Liver (tissue), 9 donors: ENCODE results near the gene CNOT11. TPM values are rescaled to one million over a fixed set of nuclear protein-coding genes. Genes with fewer than 3 reads are reported as not detected.

ENCODE experiments used
- DNase-seq: peaks from one replicate; pipeline ENCODE4 v3.0.0-alpha.2; 2017; ENCODE audit warnings: low spot score
- H3K27ac ChIP-seq, 2 donors: one replicate each; pipeline ENCODE4 v1.7.0; 2013; ENCODE audit warnings: inconsistent platforms in 2 of 2, low read length in 2 of 2, control low read depth in 1 of 2, low read depth in 1 of 2, mild to moderate bottlenecking in 1 of 2
- H3K27me3 ChIP-seq, 4 donors: one replicate each; pipeline versions ENCODE4 v1.6.1 to v1.7.0; 2013; ENCODE audit warnings: low read length in 3 of 4, inconsistent platforms in 1 of 4, mild to moderate bottlenecking in 1 of 4, moderate library complexity in 1 of 4; ENCODE audit not compliant: control insufficient read depth in 4 of 4, insufficient read depth in 4 of 4
- H3K36me3 ChIP-seq, 4 donors: one replicate each; pipeline versions ENCODE4 v1.6.1 to v1.7.0; 2013; ENCODE audit warnings: low read length in 3 of 4, mild to moderate bottlenecking in 3 of 4, low read depth in 1 of 4, moderate library complexity in 1 of 4; ENCODE audit not compliant: control insufficient read depth in 4 of 4, insufficient read depth in 3 of 4
- H3K4me1 ChIP-seq, 4 donors: one replicate each; pipeline versions ENCODE4 v1.6.1 to v1.7.0; 2013; ENCODE audit warnings: low read length in 3 of 4, mild to moderate bottlenecking in 3 of 4, moderate library complexity in 1 of 4; ENCODE audit not compliant: control insufficient read depth in 4 of 4, insufficient read depth in 4 of 4
- H3K4me3 ChIP-seq, 3 donors: one replicate each; pipeline versions ENCODE4 v1.6.1 to v1.7.0; 2013; ENCODE audit warnings: low read length in 3 of 3, control low read depth in 1 of 3, low read depth in 1 of 3, mild to moderate bottlenecking in 1 of 3
- H3K9ac ChIP-seq, 2 donors: one replicate each; pipeline ENCODE4 v1.7.0; 2013; ENCODE audit warnings: low read length in 2 of 2, mild to moderate bottlenecking in 2 of 2, moderate library complexity in 2 of 2, control low read depth in 1 of 2, low read depth in 1 of 2
- H3K9me3 ChIP-seq, 4 donors: one replicate each; pipeline versions ENCODE4 v1.6.1 to v1.7.0; 2013; ENCODE audit warnings: low read length in 3 of 4; ENCODE audit not compliant: control insufficient read depth in 4 of 4
- CTCF ChIP-seq: fragments of 150-350 bp; IDR thresholded peaks from 2 replicates; pipeline ENCODE4 v1.5.1; 2017; ENCODE audit warnings: improper control_type of control experiment, low read depth, low read length; ENCODE audit not compliant: missing input control
- EGR1 ChIP-seq, 2 donors: IDR thresholded peaks; 2 replicates each; pipeline ENCODE4 v1.6.1; 2016 to 2018; ENCODE audit warnings: antibody characterized with exemption in 2 of 2, low read depth in 2 of 2
- FOXA1 ChIP-seq: IDR thresholded peaks from 2 replicates; pipeline ENCODE4 v1.6.1; 2016; ENCODE audit warnings: antibody characterized with exemption
- FOXA2 ChIP-seq: IDR thresholded peaks from 2 replicates; pipeline ENCODE4 v1.6.1; 2016; ENCODE audit warnings: antibody characterized with exemption
- GABPA ChIP-seq, 2 donors: IDR thresholded peaks in 1 of 2; conservative IDR thresholded peaks in 1 of 2; 2 replicates each; pipeline ENCODE4 v1.6.1; 2016; ENCODE audit warnings: antibody characterized with exemption in 2 of 2, mild to moderate bottlenecking in 1 of 2, moderate library complexity in 1 of 2
- HNF4G ChIP-seq: IDR thresholded peaks from 2 replicates; pipeline ENCODE4 v1.6.1; 2016; ENCODE audit warnings: antibody characterized with exemption
- MAX ChIP-seq: IDR thresholded peaks from 2 replicates; pipeline ENCODE4 v1.6.1; 2016; ENCODE audit warnings: antibody characterized with exemption
- NR2F2 ChIP-seq: IDR thresholded peaks from 2 replicates; pipeline ENCODE4 v1.6.1; 2016; ENCODE audit warnings: antibody characterized with exemption
- RAD21 ChIP-seq, 2 donors: IDR thresholded peaks; 2 replicates each; pipeline ENCODE4 v1.6.1; 2016; ENCODE audit warnings: antibody characterized with exemption in 2 of 2, mild to moderate bottlenecking in 2 of 2
- REST ChIP-seq: IDR thresholded peaks from 2 replicates; pipeline ENCODE4 v1.6.1; 2016; ENCODE audit warnings: antibody characterized with exemption, mild to moderate bottlenecking
- RXRA ChIP-seq, 2 donors: IDR thresholded peaks; 2 replicates each; pipeline ENCODE4 v1.6.1; 2017 to 2018; ENCODE audit warnings: antibody characterized with exemption in 2 of 2, mild to moderate bottlenecking in 1 of 2
- SP1 ChIP-seq: IDR thresholded peaks from 2 replicates; pipeline ENCODE4 v1.6.1; 2018; ENCODE audit warnings: antibody characterized with exemption, mild to moderate bottlenecking
- TAF1 ChIP-seq: conservative IDR thresholded peaks from 2 replicates; pipeline ENCODE4 v1.6.1; 2016; ENCODE audit warnings: antibody characterized with exemption, mild to moderate bottlenecking
- YY1 ChIP-seq: IDR thresholded peaks from 2 replicates; pipeline ENCODE4 v1.6.1; 2016; ENCODE audit warnings: antibody characterized with exemption, mild to moderate bottlenecking
- WGBS: extraction: QIAGEN DNeasy Blood & Tissue Kit; methylation state at CpG from one replicate; pipeline ENCODE4 v1.1.7; 2013; 5-methylcytosine and 5-hydroxymethylcytosine counted together
- polyA plus RNA-seq, 2 donors: library from polyadenylated mRNA; stranded (reverse) in 1 of 2; unstranded in 1 of 2; fragments of 200-250 nt in 1 of 2; fragments of >200 nt in 1 of 2; fragmentation: Nextera tagmentation in 1 of 2; extraction: Ambion mirVana in 1 of 2; gene quantifications; one replicate each; pipeline versions ENCODE4 v1.2.1 to v1.2.3, GENCODE V29; 2013 to 2015
- total RNA-seq, 2 donors: library from RNA; depleted of rRNA; stranded (reverse); fragments of >200 nt; gene quantifications; one replicate each; pipeline ENCODE4 v1.2.3, GENCODE V29; 2014
- TF ChIP-seq, protein P1 (sequence below): IDR thresholded peaks from 2 replicates; pipeline ENCODE4 v1.6.1; 2016; ENCODE audit warnings: antibody characterized with exemption
- donor health status: healthy.
- donor health status: healthy.
- donor health status: healthy.
- donor health status: healthy.
- donor health status: healthy.

CNOT11 gene
- total and polyA plus RNA-seq, 4 donors, result 9.8 to 14.3 (median 13.5) TPM

GRCh38 chr2:101278925-101279324, 26.2 kb downstream of the CNOT11 start:
- WGBS, result 33% methylated on average over 3 of the region's 3 CpGs
- Histone ChIP-seq H3K27ac (peak overlapping the region in 1 of 2 donors; percentile 14), H3K27me3 (no peaks in the 10 kb centered on the region), H3K9ac (no peak overlapping the region), H3K9me3 (no peaks in the 10 kb centered on the region), H3K36me3 (peaks cover 5 to 45% (median 40%) of the 10 kb centered on the region in 4 donors), H3K4me1 (peaks cover 2 to 11% (median 6%) of the 10 kb centered on the region in 4 donors), H3K4me3 (no peak overlapping the region)
- no peak for DNase-seq
- TF ChIP-seq NR2F2, result no peak
- TF ChIP-seq GABPA (IDR thresholded peaks at IDR 0.05 in 1 of 2, conservative IDR thresholded peaks at IDR 0.05 in 1 of 2), result no peak
- TF ChIP-seq EGR1 (IDR thresholded peaks at IDR 0.05; ENCODE audit: low read depth in 2 of 2), result no peak
- TF ChIP-seq FOXA2, result no peak
- no peak for TF ChIP-seq FOXA1
- no peak for TF ChIP-seq MAX
- TF ChIP-seq, protein P1, sequence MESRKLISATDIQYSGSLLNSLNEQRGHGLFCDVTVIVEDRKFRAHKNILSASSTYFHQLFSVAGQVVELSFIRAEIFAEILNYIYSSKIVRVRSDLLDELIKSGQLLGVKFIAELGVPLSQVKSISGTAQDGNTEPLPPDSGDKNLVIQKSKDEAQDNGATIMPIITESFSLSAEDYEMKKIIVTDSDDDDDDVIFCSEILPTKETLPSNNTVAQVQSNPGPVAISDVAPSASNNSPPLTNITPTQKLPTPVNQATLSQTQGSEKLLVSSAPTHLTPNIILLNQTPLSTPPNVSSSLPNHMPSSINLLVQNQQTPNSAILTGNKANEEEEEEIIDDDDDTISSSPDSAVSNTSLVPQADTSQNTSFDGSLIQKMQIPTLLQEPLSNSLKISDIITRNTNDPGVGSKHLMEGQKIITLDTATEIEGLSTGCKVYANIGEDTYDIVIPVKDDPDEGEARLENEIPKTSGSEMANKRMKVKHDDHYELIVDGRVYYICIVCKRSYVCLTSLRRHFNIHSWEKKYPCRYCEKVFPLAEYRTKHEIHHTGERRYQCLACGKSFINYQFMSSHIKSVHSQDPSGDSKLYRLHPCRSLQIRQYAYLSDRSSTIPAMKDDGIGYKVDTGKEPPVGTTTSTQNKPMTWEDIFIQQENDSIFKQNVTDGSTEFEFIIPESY, result no peak
- TF ChIP-seq YY1, result no peak
- no peak for TF ChIP-seq RXRA (IDR thresholded peaks at IDR 0.05)
- TF ChIP-seq HNF4G, result no peak

DNA sequence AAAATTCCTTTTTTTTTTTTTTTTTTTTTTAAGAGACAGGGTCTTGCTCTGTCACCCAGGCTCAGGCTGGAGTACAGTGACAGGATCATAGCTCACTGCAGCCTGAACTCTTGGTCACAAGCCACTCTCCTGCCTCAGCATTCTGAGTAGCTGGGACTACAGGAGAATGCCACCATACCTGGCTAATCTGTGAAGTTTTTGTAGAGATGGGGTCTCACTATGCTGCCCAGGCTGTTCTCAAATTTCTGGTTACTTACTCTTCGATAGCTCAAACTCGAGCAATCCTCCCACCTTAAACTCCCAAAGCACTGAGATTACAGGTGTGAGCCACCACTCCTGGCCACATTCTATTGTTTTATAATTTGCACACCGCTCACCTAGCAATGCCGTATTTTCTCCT, 28.8 kb downstream of the CNOT11 start:
- no peak for DNase-seq
- TF ChIP-seq MAX (no peak), RXRA (IDR thresholded peaks at IDR 0.05) (no peak), GABPA (IDR thresholded peaks at IDR 0.05 in 1 of 2, conservative IDR thresholded peaks at IDR 0.05 in 1 of 2) (no peak), RAD21 (IDR thresholded peaks at IDR 0.05) (no peak), TAF1 (no peak), REST (no peak), NR2F2 (no peak), EGR1 (IDR thresholded peaks at IDR 0.05; ENCODE audit: low read depth in 2 of 2) (no peak), CTCF (no peak), FOXA1 (no peak), FOXA2 (no peak), SP1 (no peak), HNF4G (no peak)
- TF ChIP-seq, protein P1, result no peak
- Histone ChIP-seq H3K4me1 (peaks cover 2 to 17% (median 10%) of the 10 kb centered on the region in 4 donors), H3K36me3 (peaks cover 7 to 41% (median 40%) of the 10 kb centered on the region in 4 donors), H3K27me3 (no peaks in the 10 kb centered on the region), H3K9ac (no peak overlapping the region), H3K4me3 (no peak overlapping the region), H3K27ac (no peak overlapping the region), H3K9me3 (no peaks in the 10 kb centered on the region)
- WGBS, result 97% methylated on average over 4 of the region's 4 CpGs
